NOMO-1 treated with dmso at 0.1 percent for 144 hours (cell line): Measurements from ENCODE around the gene MFSD6.

Experiments
- DNase-seq: peaks from one replicate; lab custom pipeline; 2025; ENCODE audit not compliant: unreplicated experiment; lab: John Stamatoyannopoulos, UW

MFSD6 gene

GRCh38 chr2:190435031-190435670 is 27.0 kb downstream of the MFSD6 start:
- peak; percentile 36 for DNase-seq

- DNase-seq: no peak
Measured at GRCh38 chr2:190436557-190436956, 28.4 kb downstream of the MFSD6 start.

GRCh38 chr2:190440113-190440512 is 32.0 kb downstream of the MFSD6 start:
- no peak for DNase-seq

GRCh38 chr2:190441564-190441963 is 33.4 kb downstream of the MFSD6 start:
- no peak for DNase-seq

GRCh38 chr2:190443055-190443454 is 34.9 kb downstream of the MFSD6 start:
- DNase-seq: no peak

GRCh38 chr2:190443778-190444481 is 35.8 kb downstream of the MFSD6 start:
- no peak for DNase-seq

- DNase-seq: no peak
Measured at GRCh38 chr2:190444976-190445375, 36.8 kb downstream of the MFSD6 start.

- no peak for DNase-seq
Measured at GRCh38 chr2:190446193-190446592, 38.0 kb downstream of the MFSD6 start.

- no peak for DNase-seq
Measured at GRCh38 chr2:190446750-190447516, 38.8 kb downstream of the MFSD6 start.

GRCh38 chr2:190447766-190448165 is 39.6 kb downstream of the MFSD6 start:
- no peak for DNase-seq

- DNase-seq: no peak
Measured at GRCh38 chr2:190449925-190450324, 41.8 kb downstream of the MFSD6 start.

- no peak for DNase-seq
Measured at GRCh38 chr2:190450363-190450762, 42.2 kb downstream of the MFSD6 start.

- DNase-seq: no peak
Measured at GRCh38 chr2:190451561-190452176, 43.5 kb downstream of the MFSD6 start.

- DNase-seq: no peak
Measured at GRCh38 chr2:190452433-190452832, 44.3 kb downstream of the MFSD6 start.

GRCh38 chr2:190454795-190455194 is 46.6 kb downstream of the MFSD6 start:
- no peak for DNase-seq

GRCh38 chr2:190455358-190456095 is 47.4 kb downstream of the MFSD6 start:
- no peak for DNase-seq

GRCh38 chr2:190456833-190457232 is 48.7 kb downstream of the MFSD6 start:
- DNase-seq: no peak

GRCh38 chr2:190457256-190457655 is 49.1 kb downstream of the MFSD6 start:
- no peak for DNase-seq

GRCh38 chr2:190458352-190459107 is 50.4 kb downstream of the MFSD6 start:
- DNase-seq: no peak

GRCh38 chr2:190459881-190460280 is 51.7 kb downstream of the MFSD6 start:
- DNase-seq: no peak
